Measurements from ENCODE around the gene HTT. TPM values are rescaled to one million over a fixed set of nuclear protein-coding genes. Genes with fewer than 3 reads are reported as not detected.

HTT gene
- total RNA-seq, 2 donors from 2014 or later: 37.8 to 97.8 TPM

GRCh38 chr4:3246458-3247398 is 172.2 kb downstream of the HTT start:
- H3K36me3 ChIP-seq: no peaks in the 10 kb centered on the region
- H3K27me3 ChIP-seq (replicated peaks; ENCODE audit: insufficient read depth): no peaks in the 10 kb centered on the region
- DNase-seq (ENCODE audit: low spot score): no peak
- intact Hi-C loops (cut with DNase I): no loop called here
- no peak overlapping the region for H3K27ac ChIP-seq
- no peak overlapping the region for H3K4me3 ChIP-seq
- WGBS: 84% methylated on average over 9 of the region's 16 CpGs
- H3K9me3 ChIP-seq: no peaks in the 10 kb centered on the region
- TF ChIP-seq POLR2AphosphoS5 (IDR thresholded peaks at IDR 0.05): no peak
- no peak for TF ChIP-seq CTCF (IDR thresholded peaks at IDR 0.05)
- TF ChIP-seq POLR2A (IDR thresholded peaks at IDR 0.05): no peak
- no peaks in the 10 kb centered on the region for H3K4me1 ChIP-seq (replicated peaks)

- intact Hi-C loops (cut with DNase I): no loop called here
Measured at GRCh38 chr4:3247399-3248177, 173.1 kb downstream of the HTT start.

GRCh38 chr4:3248178-3248480 is 173.6 kb downstream of the HTT start:
- Histone ChIP-seq H3K36me3 (no peaks in the 10 kb centered on the region), H3K27me3 (replicated peaks; ENCODE audit: insufficient read depth) (no peaks in the 10 kb centered on the region), H3K4me3 (no peak overlapping the region), H3K9me3 (no peaks in the 10 kb centered on the region), H3K27ac (no peak overlapping the region), H3K4me1 (replicated peaks) (no peaks in the 10 kb centered on the region)
- TF ChIP-seq POLR2AphosphoS5 (IDR thresholded peaks at IDR 0.05): no peak
- no peak for TF ChIP-seq POLR2A (IDR thresholded peaks at IDR 0.05)
- no peak for TF ChIP-seq CTCF (IDR thresholded peaks at IDR 0.05)
- intact Hi-C loops (cut with DNase I): no loop called here
- no peak for DNase-seq (ENCODE audit: low spot score)
- WGBS: 96% methylated on average over 13 of the region's 14 CpGs

More at GRCh38 chr4:3247399-3248177, 173.1 kb downstream of the HTT start:
- Histone ChIP-seq H3K27ac (no peak overlapping the region), H3K9me3 (no peaks in the 10 kb centered on the region), H3K36me3 (no peaks in the 10 kb centered on the region), H3K27me3 (replicated peaks; ENCODE audit: insufficient read depth) (no peaks in the 10 kb centered on the region), H3K4me1 (replicated peaks) (no peaks in the 10 kb centered on the region), H3K4me3 (no peak overlapping the region)
- WGBS: 98% methylated on average over 14 of the region's 21 CpGs
- DNase-seq (ENCODE audit: low spot score): no peak
- TF ChIP-seq CTCF (IDR thresholded peaks at IDR 0.05): no peak
- no peak for TF ChIP-seq POLR2A (IDR thresholded peaks at IDR 0.05)
- TF ChIP-seq POLR2AphosphoS5 (IDR thresholded peaks at IDR 0.05): no peak

- intact Hi-C loops (cut with DNase I): no loop called here
- Histone ChIP-seq H3K27ac (no peak within 1 kb of the TSS), H3K36me3 (no peaks in the 10 kb centered on the region), H3K4me1 (replicated peaks) (no peaks in the 10 kb centered on the region), H3K9me3 (no peaks in the 10 kb centered on the region), H3K4me3 (no peak within 1 kb of the TSS), H3K27me3 (replicated peaks; ENCODE audit: insufficient read depth) (no peaks in the 10 kb centered on the region)
- DNase-seq (ENCODE audit: low spot score): no peak
- WGBS: 87% methylated on average over 67 of the region's 72 CpGs
- no peak for TF ChIP-seq CTCF (IDR thresholded peaks at IDR 0.05)
- no peak for TF ChIP-seq POLR2AphosphoS5 (IDR thresholded peaks at IDR 0.05)
- no peak for TF ChIP-seq POLR2A (IDR thresholded peaks at IDR 0.05)
Measured at GRCh38 chr4:3248811-3249661, 174.6 kb downstream of the HTT start, which contains the start of gene MSANTD1. TSS of gene MSANTD1 (plus strand) at chr4:3249159. CDS start at chr4:3249223, 64 bp downstream.
